Activated naive CD4-positive, alpha-beta T cell (primary cell): Measurements from ENCODE around the gene UBE2S.

ENCODE experiments used
- DNase-seq, 4 experiments: peaks; one replicate each; lab custom pipeline; 2025; lab: John Stamatoyannopoulos, UW

Gene UBE2S

DNA sequence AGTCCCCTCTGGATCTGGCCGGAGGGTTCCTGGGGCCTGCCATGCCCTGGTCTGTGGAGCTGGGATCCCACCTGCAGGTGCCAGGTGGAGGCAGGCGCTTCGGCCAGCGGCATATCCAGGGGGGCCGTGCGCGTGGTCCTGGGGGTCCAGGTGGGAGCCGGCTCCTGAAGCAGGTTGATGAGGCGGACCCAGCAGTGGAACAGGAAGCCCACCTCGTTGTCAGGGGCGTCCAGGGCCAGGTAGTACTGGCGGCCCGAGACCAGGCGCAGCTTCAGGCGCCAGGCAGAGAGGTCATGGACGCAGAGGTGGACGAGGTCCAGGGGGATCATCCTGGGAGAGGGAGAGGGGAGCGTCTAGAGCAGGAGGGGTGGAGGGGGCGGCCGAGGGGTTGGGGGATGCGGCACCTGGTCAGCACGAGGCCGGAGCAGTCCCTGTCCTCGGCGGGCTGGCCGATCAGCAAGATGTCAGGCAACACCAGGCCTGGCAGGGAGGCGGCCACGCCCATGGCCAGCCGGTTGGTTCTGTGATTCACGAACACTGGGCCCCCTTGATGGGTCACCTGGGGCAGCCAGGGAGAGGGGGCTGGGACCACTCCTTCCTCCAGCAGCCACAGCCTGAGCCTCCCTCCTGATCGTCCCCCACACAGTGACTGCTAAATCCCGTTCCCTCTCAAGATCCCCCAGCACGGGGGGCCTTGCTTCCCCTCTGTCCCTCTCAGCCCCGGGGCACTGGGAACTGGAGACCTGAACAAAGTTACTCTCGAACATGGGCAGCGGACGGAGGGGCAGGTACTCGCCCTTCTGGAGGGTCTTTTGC, 45.2 kb downstream of the UBE2S start:
- DNase-seq = no peak

GRCh38 chr19:55360902-55361301, 46.7 kb downstream of the UBE2S start:
- DNase-seq = no peak

DNA sequence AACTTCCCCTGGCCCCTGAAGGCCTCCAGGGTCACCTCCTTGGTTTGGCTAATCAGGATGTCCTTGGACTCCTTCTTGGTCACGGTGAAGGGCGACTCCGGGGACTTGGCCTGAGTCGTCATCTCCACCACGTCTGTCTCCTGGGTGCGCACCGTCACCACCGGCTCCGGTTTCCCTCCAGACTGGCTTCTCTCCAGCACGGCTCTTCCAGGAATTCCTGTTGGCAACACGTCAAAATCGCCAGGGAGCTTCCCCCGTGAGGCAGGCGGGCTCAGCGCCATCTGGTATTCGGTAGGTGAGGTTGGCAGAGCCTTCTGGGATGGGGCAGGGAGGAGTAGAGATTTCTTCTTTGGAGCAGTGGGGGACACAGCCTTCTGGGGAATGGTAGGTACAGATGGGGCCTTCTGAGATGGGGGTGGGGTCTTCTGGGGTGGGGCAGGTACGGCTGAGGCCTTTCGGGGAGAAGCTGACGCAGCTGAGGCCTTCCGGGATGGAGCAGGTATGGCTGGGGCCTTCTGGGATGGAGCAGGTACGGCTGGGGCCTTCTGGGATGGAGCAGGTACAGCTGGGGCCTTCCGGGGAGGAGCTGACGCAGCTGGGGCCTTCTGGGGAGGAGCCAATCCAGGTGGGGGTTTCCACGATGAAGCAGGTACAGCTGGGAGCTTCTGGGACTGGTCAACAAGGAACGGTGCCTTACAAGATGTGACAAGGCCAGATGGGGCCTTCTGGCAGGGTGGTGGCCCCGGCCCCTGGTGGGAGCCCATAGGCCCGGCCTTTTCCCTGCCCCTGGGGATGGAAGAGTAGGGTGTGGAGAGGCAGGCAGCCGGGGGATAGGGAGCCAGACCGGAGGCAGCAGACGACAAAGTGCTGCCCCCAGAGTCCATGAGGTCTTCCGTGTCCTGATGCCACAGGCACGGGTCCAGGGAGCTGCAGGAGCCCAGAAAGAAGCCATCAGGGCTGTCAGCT, 48.4 kb downstream of the UBE2S start:
- no peak for DNase-seq

- no peak for DNase-seq
Measured at GRCh38 chr19:55358493-55358892, 49.1 kb downstream of the UBE2S start.

- no peak for DNase-seq
Measured at GRCh38 chr19:55355213-55355821, 52.3 kb downstream of the UBE2S start.

DNA sequence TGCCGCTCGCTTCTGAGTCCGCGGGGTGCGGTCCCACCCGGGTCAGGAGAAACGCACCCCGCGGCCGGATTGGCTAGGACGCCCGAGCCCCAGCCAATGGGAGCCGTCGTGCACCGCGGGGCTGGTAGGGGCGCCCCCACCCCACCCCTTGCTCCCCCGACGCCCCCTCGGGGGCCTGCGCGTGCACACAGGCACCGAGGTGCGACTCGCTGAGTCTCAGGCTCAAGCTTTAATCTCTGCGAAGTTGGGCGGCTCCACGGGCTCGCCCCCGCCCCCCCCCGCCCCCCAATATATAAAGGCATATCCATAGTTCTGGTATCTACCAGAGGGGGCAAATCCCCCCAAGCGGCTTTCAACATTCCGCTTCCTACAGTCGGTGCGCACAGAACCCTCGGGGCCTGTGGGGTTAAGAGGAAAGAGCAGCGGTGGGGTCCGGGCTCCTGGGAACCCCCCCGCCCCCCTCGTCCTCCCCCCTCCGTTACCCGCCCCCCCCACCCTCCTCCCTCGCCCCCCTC, 52.8 kb downstream of the UBE2S start, which contains the start of gene COX6B2:
Gene COX6B2, minus strand, starts transcription at position 22 of the 515 bp plus-strand sequence. CDS start 198 bp downstream, outside the sequence.
- DNase-seq = no peak

DNA sequence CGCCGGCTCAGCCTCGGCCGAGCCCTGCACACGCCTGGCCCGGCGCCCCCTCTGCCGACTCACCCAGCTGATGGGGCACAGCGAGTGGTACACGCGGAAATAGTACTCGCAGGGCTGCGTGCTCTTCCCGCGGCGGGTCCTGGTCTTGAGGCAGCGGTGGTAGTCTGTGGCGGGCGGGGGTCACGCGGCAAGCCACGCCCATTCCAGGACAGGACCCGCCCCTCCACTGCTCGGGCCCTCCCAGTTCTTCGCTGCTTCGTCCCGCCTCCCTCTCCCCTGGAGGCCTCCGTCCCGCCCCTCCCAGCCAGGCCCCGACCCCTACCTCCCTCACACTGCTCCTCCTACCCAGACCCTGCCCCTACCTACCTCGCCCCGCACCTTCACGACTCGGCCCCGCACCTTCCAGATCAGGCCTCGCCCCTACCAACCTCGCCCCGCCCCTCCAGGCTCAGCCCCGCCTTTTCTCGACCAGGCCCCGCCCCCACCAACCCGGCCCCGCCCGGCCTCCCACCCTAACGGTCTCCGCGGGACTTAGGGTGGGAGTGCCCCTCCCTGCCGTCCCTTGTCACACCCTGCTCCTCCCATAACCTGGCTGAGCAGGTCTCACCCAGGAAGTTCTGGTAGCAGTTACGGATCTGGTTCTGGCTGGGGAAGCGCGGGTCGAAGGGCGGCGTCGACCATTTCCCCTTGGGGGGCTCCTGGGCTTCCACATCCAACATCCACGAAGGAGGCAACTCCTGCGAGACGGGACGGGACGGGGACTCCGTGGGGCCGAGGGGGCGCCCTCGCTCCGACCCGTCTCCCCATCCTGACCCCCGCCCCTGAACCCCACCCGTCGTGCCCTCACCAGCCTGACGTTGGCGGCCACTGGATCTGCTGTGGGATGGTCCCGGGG, 53.5 kb downstream of the UBE2S start:
- peak; percentile 22 to 55 (median 36) for DNase-seq

GRCh38 chr19:55353356-55353802, 54.2 kb downstream of the UBE2S start:
- DNase-seq = no peak

DNA sequence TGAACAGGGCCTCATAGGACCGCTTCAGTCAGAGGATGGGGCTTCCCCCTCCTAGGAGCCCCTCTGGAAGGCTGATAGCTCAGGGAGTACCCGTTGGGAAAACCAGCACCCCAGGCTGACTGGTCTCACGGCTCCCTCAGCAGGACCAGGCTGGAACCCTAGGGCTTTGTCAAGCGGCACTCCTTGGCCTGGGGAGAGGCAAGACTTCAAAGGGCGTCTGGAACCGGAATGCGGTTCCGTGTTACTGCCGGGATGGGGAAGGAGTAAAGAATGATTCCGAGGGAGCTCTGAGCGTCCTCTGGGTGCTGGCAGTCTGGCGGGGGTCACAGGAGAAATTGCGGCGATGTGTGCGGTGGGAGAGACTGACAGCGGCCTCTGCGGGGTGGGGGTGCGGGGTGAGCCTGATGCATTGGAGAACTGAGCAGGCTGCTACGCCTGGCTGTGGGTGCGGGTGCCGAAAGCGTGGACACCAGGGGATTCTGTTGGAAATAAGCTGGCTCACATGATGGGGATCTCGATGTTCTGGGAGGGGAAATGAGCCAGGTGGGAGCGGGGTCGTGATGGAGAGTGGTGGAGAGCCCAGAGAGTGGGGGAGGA, 54.9 kb downstream of the UBE2S start:
- DNase-seq = no peak

DNA sequence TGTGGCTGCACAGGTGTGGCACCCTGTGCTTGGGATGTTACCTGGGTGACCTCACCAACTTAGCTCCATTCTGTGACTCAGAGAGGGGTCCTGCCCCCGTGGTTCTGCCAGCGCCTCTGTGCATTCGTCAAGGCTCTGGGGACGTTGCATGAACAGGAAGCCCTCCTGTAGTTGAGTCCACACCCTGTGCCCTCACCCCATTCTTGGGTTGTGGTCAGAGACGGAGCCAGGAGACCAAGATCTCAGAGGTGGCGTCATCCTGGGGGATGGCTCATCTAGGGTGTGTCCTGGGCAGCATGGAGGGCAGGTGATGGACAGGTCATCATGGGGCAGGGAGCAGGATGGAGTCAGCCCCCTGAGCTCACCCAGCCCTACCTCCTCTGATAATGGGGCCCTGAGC, 55.5 kb downstream of the UBE2S start:
- DNase-seq = no peak

- no peak for DNase-seq
Measured at GRCh38 chr19:55350620-55351315, 56.8 kb downstream of the UBE2S start.
